ENCODE results near the gene BAHD1.

BAHD1 gene

DNA sequence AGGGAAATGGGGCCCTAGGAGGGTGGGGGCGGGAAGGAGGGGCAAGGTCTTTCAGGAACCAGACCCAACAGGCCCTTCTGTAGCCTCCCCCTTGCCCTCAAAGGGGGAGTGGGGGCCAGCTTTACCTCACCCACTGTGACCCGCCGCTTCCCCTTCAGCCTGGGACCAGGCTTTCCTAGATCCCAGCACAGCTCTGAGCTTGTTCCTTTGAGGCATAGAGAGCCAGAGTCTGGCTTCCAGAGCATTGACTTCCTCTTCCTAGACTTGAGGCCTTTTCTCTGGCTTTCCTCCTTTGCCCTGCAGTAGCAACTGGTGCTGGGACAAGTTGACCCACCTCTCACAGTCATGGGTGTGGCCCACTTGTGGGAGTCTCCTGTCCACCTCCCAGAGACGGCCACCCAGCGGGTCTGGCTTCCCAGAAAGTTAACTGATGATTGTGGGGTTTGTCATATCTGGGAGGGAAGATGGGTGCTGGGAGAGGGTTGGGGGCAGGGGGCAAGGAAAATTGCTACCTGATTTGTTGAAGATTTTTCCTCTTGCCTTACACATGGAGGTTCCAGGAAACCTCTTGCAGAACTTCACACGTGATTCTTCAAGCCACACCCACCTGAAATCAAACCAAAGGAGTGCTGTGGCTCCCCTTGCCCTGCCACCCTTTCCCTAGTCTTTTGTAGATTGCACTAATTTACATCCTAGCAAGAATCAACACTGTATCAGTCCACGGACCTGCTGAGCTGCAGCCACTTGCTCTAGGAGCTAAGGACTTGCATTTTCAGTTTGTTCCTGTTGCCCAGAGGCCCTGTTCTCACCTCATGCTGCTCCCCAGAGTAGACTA lies 25.9 kb downstream of the BAHD1 start:
- no peak for DNase-seq (ENCODE audit: low read depth, low spot score)

DNA sequence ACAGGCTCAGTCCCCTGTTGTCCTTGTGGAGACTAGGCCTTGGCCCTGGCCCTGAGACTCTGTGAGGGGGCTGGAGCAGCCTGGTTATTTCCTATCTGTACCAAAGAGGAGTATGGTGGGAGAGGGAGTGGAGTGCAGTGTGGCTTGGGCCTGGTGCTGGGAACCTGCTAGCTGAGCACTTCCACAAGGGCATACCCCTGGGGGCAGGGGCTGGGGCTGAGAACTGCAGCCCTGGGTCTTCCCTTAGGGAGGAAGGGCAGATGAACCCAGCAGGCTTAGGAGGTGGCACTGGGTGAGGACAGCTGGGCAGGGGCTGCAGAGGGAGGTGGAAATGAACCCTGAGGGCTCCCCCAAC lies 26.5 kb downstream of the BAHD1 start:
- DNase-seq (ENCODE audit: low read depth, low spot score), result no peak

GRCh38 chr15:40468898-40469331 lies 28.2 kb downstream of the BAHD1 start:
- DNase-seq (ENCODE audit: low read depth, low spot score), result no peak

GRCh38 chr15:40469776-40470390 lies 29.1 kb downstream of the BAHD1 start:
- DNase-seq (ENCODE audit: low read depth, low spot score), result no peak

GRCh38 chr15:40470423-40471104 lies 29.8 kb downstream of the BAHD1 start, which contains the start of gene CHST14:
TSS of gene CHST14 (plus strand) at chr15:40470984. CDS start at chr15:40471214, 230 bp downstream.
- no peak for DNase-seq (ENCODE audit: low read depth, low spot score)

GRCh38 chr15:40471105-40471807 lies 30.5 kb downstream of the BAHD1 start:
- no peak for DNase-seq (ENCODE audit: low read depth, low spot score)

DNA sequence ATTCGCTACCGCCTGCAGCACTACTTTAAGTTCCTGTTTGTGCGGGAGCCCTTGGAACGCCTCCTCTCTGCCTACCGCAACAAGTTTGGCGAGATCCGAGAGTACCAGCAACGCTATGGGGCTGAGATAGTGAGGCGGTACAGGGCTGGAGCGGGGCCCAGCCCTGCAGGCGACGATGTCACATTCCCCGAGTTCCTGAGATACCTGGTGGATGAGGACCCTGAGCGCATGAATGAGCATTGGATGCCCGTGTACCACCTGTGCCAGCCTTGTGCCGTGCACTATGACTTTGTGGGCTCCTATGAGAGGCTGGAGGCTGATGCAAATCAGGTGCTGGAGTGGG lies 31.0 kb downstream of the BAHD1 start:
- no peak for DNase-seq (ENCODE audit: low read depth, low spot score)

DNA sequence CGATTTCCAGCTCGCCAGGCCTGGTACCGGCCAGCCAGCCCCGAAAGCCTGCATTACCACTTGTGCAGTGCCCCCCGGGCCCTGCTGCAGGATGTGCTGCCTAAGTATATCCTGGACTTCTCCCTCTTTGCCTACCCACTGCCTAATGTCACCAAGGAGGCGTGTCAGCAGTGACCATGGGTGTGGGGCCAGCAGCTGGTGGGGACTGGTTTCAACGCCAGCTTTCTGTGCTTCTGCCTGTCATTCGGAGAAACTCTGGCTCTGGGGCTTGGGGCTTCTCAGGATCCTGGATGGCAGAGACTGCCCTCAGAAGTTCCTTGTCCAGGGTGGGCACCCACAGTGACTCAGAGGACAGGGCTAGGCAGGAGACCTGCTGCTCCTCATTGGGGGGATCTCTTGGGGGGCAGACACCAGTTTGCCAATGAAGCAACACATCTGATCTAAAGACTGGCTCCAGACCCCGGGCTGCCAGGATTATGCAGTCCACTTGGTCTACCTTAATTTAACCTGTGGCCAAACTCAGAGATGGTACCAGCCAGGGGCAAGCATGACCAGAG lies 31.5 kb downstream of the BAHD1 start:
- no peak for DNase-seq (ENCODE audit: low read depth, low spot score)

DNA sequence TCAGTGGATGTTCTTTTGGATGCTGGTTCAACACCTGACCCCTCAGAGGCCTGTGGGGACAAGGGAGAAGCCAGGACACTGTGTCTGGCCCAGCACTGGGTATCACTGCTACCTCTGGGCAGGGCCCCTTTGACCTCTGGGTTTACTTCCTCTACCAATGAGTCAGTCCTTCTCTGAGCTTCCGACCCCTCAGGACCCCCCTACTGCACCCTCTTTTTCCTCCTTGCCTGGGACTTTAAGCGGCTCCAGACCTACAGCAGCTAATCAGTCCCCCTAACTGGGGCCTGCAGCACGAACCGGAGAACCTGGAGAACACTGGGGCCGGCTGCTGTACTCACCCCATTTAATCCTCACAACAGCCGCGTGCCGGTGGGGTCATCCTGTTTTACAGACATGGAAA lies 33.8 kb downstream of the BAHD1 start:
- DNase-seq (ENCODE audit: low read depth, low spot score), result no peak

DNA sequence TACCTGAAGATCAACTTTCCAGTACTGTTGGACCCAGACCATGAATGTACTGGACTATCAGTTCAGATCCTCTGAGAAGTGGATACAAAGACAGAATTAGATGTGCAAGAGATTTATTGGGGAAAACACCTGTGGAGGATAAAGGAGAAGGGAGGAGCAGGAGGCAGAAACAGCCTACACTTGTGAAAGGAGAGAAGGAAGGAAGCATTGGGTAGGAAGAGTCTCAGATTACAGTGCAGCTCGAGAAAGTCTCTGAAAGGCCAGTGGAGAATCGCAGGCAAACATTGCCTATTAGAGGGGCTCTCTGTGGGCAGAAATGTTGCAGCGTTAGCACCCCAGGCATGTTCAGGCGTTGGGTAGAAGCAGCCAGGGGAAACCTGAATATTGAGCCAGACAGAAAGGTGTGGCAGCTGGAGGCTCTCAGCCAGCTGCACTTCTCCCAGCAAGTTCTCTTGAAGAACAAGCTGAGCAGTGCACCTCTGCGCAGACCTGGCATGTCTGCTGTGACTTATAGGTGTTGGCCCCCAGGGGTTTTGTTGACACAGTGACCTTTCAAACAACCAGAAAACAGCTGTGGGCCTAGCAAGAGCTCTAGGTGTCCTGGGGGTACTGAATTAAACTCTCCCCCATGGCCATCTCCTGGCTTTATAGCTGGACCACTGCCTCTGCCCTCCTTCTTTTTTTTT lies 37.0 kb downstream of the BAHD1 start:
- DNase-seq (ENCODE audit: low read depth, low spot score), result no peak

DNA sequence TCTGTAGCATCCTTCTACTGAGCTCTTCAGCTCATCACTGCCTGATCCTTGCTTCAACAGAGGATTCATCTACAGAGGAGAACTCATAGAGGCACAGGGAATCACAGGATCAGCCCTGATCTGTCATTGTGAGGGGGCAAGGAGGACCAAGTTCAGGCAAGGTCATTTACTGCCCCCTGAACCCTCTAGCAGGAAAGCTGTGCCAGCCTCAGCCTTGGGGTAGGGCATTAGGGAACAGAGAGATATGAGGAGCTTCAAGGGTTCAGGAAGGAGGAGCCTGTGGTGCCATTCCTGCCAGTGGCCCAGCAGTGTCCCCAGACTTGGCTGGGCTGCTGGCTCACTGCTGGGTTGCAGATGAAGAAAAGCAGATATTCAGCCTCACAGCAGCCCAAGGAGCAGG lies 38.3 kb downstream of the BAHD1 start:
- no peak for DNase-seq (ENCODE audit: low read depth, low spot score)

- DNase-seq (ENCODE audit: low read depth, low spot score), result no peak
Observed at GRCh38 chr15:40481341-40482074, 40.8 kb downstream of the BAHD1 start.

DNA sequence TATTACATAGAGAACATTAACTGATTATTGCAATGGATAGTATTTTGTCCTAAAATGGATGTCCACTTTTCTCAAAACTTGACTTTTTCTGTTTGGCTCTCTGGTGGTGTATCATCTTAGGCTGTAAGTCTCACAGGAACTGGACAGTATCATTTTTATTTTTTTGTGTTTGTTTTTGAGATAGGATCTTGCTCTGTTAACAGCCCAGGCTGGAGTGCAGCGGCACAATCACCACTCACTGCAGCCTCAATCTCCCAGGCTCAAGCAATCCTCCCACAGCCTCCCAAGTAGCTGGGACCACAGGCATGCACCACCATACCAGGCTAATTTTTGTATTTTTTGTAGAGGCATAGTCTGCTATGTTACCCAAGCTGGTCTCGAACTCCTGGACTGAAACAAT lies 43.2 kb downstream of the BAHD1 start:
- no peak for DNase-seq (ENCODE audit: low read depth, low spot score)

DNA sequence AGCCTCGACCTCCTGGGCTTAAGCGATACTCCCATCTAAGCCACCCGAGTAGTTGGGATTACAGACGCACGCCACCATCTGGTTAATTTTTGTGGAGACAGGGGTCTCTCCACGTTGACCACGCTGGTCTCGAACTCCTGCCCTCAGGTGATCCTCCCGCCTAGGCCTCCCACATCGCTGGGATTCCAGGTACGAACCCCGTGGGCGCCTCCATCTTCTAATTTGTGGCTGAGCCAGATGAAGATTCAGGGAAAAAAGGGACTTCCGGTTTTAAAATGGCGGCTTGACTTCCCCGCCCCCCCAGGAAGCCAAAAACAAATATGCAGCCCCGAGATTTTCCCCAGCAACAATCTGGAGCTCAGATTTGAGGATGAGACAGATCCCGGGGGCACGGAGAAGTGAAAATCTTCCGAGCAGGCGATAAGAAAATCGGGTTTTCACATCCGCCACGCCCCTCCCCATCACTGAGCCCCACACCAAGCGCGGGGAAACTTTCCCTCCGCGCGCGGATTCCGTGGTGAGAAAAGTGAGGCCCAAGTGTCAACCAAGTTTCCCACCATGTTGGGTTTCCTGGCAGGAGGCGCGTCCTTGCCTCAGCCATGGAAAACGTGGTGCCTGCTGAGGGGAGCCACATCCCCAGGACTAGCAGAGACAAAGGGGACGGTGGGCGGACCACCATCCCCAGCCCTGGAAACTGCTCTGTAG lies 45.5 kb downstream of the BAHD1 start:
- no peak for DNase-seq (ENCODE audit: low read depth, low spot score)

- no peak for DNase-seq (ENCODE audit: low read depth, low spot score)
Observed at GRCh38 chr15:40487816-40488682, 47.3 kb downstream of the BAHD1 start.

GRCh38 chr15:40489274-40490175 lies 48.8 kb downstream of the BAHD1 start:
- DNase-seq (ENCODE audit: low read depth, low spot score), result no peak

GRCh38 chr15:40493089-40493840 lies 52.5 kb downstream of the BAHD1 start:
- no peak for DNase-seq (ENCODE audit: low read depth, low spot score)
